H9 (cell line): ENCODE measurements around the gene AHNAK2. TPM values are rescaled to one million over a fixed set of nuclear protein-coding genes. Genes with fewer than 3 reads are reported as not detected.

Experiments used
- DNase-seq: peaks from one replicate; pipeline ENCODE4 v3.0.0-alpha.2; 2017
- H2AFZ ChIP-seq: one replicate; pipeline ENCODE4 v1.6.1; 2013; ENCODE audit warnings: mild to moderate bottlenecking, low read length, control low read depth, moderate library complexity
- H2AK5ac ChIP-seq: 2 replicates; pipeline ENCODE4 v1.6.1; 2013; ENCODE audit warnings: low read length, control low read depth, mixed read lengths; ENCODE audit not compliant: insufficient read length
- H2BK120ac ChIP-seq: one replicate; pipeline ENCODE4 v1.6.1; 2013; ENCODE audit warnings: low read depth, mild to moderate bottlenecking, low read length, control low read depth, inconsistent platforms; ENCODE audit not compliant: poor library complexity, severe bottlenecking
- H2BK12ac ChIP-seq: 2 replicates; pipeline ENCODE4 v1.6.1; 2013; ENCODE audit warnings: low read length, control low read depth, mixed read lengths, low read depth; ENCODE audit not compliant: insufficient read length
- H2BK15ac ChIP-seq: 2 replicates; pipeline ENCODE4 v1.6.1; 2013; ENCODE audit warnings: low read depth, low read length, control low read depth
- H2BK20ac ChIP-seq: one replicate; pipeline ENCODE4 v1.6.1; 2013; ENCODE audit warnings: low read depth, mild to moderate bottlenecking, low read length, control low read depth, inconsistent platforms; ENCODE audit not compliant: poor library complexity, severe bottlenecking
- H2BK5ac ChIP-seq: 2 replicates; pipeline ENCODE4 v1.6.1; 2013; ENCODE audit warnings: low read length, control low read depth, mixed read lengths; ENCODE audit not compliant: insufficient read length
- H3K14ac ChIP-seq: 2 replicates; pipeline ENCODE4 v1.6.1; 2013; ENCODE audit warnings: low read length, control low read depth; ENCODE audit not compliant: insufficient read depth
- H3K18ac ChIP-seq: 2 replicates; pipeline ENCODE4 v1.6.1; 2013; ENCODE audit warnings: low read depth, mild to moderate bottlenecking, mixed read lengths, low read length, control low read depth; ENCODE audit not compliant: insufficient read length
- H3K23ac ChIP-seq: 2 replicates; pipeline ENCODE4 v1.6.1; 2013; ENCODE audit warnings: low read length, control low read depth, mixed read lengths, low read depth; ENCODE audit not compliant: insufficient read length
- H3K23me2 ChIP-seq: 2 replicates; pipeline ENCODE4 v1.6.1; 2013; ENCODE audit warnings: low read depth, mild to moderate bottlenecking, mixed read lengths, low read length, control low read depth; ENCODE audit not compliant: insufficient read length, poor library complexity, severe bottlenecking
- H3K27ac ChIP-seq: 2 replicates; pipeline ENCODE4 v1.5.1; 2013; ENCODE audit warnings: low read length, control low read depth, mixed read lengths, low read depth; ENCODE audit not compliant: insufficient read length
- H3K27me3 ChIP-seq: 2 replicates; pipeline ENCODE4 v1.6.1; 2013; ENCODE audit warnings: low read length, control low read depth, inconsistent platforms; ENCODE audit not compliant: insufficient read depth
- H3K4ac ChIP-seq: 2 replicates; pipeline ENCODE4 v1.6.1; 2013; ENCODE audit warnings: low read depth, mild to moderate bottlenecking, control low read depth, inconsistent platforms, low read length, moderate library complexity
- H3K4me1 ChIP-seq: 2 replicates; pipeline ENCODE4 v1.6.1; 2013; ENCODE audit warnings: low read length, control low read depth, inconsistent platforms; ENCODE audit not compliant: insufficient read depth
- H3K4me2 ChIP-seq: 2 replicates; pipeline ENCODE4 v1.6.1; 2013; ENCODE audit warnings: low read length, control low read depth, mixed read lengths; ENCODE audit not compliant: insufficient read length, insufficient read depth
- H3K56ac ChIP-seq: 2 replicates; pipeline ENCODE4 v1.6.1; 2013; ENCODE audit warnings: low read depth, mild to moderate bottlenecking, mixed read lengths, low read length, control low read depth; ENCODE audit not compliant: insufficient read length
- H3K79me1 ChIP-seq: 2 replicates; pipeline ENCODE4 v1.6.1; 2013; ENCODE audit warnings: low read depth, mild to moderate bottlenecking, moderate library complexity, low read length, control low read depth, inconsistent platforms; ENCODE audit not compliant: insufficient read depth, poor library complexity, severe bottlenecking
- H3K79me2 ChIP-seq: 2 replicates; pipeline ENCODE4 v1.6.1; 2013; ENCODE audit warnings: low read length, control low read depth, inconsistent platforms; ENCODE audit not compliant: insufficient read depth
- H3K9ac ChIP-seq: 2 replicates; pipeline ENCODE4 v1.6.1; 2013; ENCODE audit warnings: low read length, control low read depth, mixed read lengths; ENCODE audit not compliant: insufficient read length; ENCODE audit errors: extremely low read depth
- H3K9me3 ChIP-seq: one replicate; pipeline ENCODE4 v1.6.1; 2013; ENCODE audit warnings: low read depth, low read length, inconsistent platforms; ENCODE audit not compliant: control insufficient read depth
- H3T11ph ChIP-seq: one replicate; pipeline ENCODE4 v1.6.1; 2013; ENCODE audit warnings: mild to moderate bottlenecking, low read length, control low read depth, inconsistent platforms
- H4K20me1 ChIP-seq: one replicate; pipeline ENCODE4 v1.6.1; 2013; ENCODE audit not compliant: control insufficient read depth, insufficient read length, insufficient read depth
- H4K5ac ChIP-seq: 2 replicates; pipeline ENCODE4 v1.6.1; 2013; ENCODE audit warnings: low read depth, mild to moderate bottlenecking, mixed read lengths, low read length, control low read depth; ENCODE audit not compliant: insufficient read length
- H4K8ac ChIP-seq: replicated peaks from 2 replicates; pipeline ENCODE4 v1.6.1; 2013; ENCODE audit warnings: low read length, control low read depth, mixed read lengths, low read depth; ENCODE audit not compliant: insufficient read length
- H4K91ac ChIP-seq: 2 replicates; pipeline ENCODE4 v1.6.1; 2013; ENCODE audit warnings: low read depth, mild to moderate bottlenecking, moderate library complexity, mixed read lengths, low read length, control low read depth; ENCODE audit not compliant: insufficient read length
- H3K27ac Mint-ChIP-seq, 3 experiments: 2 replicates in 2 of 3; 3 replicates in 1 of 3; pipeline ENCODE4 v1.8.0; 2020 to 2021; ENCODE audit warnings: mixed read lengths in 3 of 3, mild to moderate bottlenecking in 1 of 3, moderate library complexity in 1 of 3
- H3K27me3 Mint-ChIP-seq: 2 replicates; pipeline ENCODE4 v1.8.0; 2021; ENCODE audit warnings: low read depth, mild to moderate bottlenecking, moderate library complexity, mixed read lengths
- H3K36me3 Mint-ChIP-seq, 3 experiments: 2 replicates in 2 of 3; 3 replicates in 1 of 3; pipeline ENCODE4 v1.8.0; 2020 to 2021; ENCODE audit warnings: low read depth in 3 of 3, mixed read lengths in 3 of 3; ENCODE audit not compliant: insufficient read depth in 1 of 3
- H3K4me1 Mint-ChIP-seq, 2 experiments: 2 replicates each; pipeline ENCODE4 v1.8.0; 2020; ENCODE audit warnings: mixed read lengths in 2 of 2
- H3K4me3 Mint-ChIP-seq, 2 experiments: 2 replicates in 1 of 2; 3 replicates in 1 of 2; pipeline ENCODE4 v1.8.0; 2020 to 2021; ENCODE audit warnings: mild to moderate bottlenecking in 2 of 2, mixed read lengths in 2 of 2, moderate library complexity in 1 of 2
- H3K9me3 Mint-ChIP-seq, 2 experiments: 2 replicates in 1 of 2; 3 replicates in 1 of 2; pipeline ENCODE4 v1.8.0; 2020; ENCODE audit warnings: mild to moderate bottlenecking in 2 of 2, mixed read lengths in 2 of 2, moderate library complexity in 1 of 2
- WGBS: extraction: QIAGEN DNeasy Blood & Tissue Kit; methylation state at CpG from one replicate; pipeline ENCODE4 v1.1.7; 2013; ENCODE audit warnings: missing lambda C conversion rate, low lambda C conversion rate, mixed read lengths; ENCODE audit not compliant: insufficient read length; ENCODE audit errors: extremely low coverage; 5-methylcytosine and 5-hydroxymethylcytosine counted together
- total RNA-seq: library from RNA; stranded (reverse); gene quantifications from 2 replicates; pipeline ENCODE4 v1.2.1, GENCODE V29; 2021
- TF ChIP-seq, protein P1 (sequence below): fragments of 200-600 bp; sonication (generic); conservative IDR thresholded peaks from 3 replicates; pipeline ENCODE4 v1.8.0; 2021; ENCODE audit warnings: antibody characterized with exemption, mild to moderate bottlenecking

Gene AHNAK2
- total RNA-seq, 1 experiment from 2014 or later = 2.8 TPM

DNA sequence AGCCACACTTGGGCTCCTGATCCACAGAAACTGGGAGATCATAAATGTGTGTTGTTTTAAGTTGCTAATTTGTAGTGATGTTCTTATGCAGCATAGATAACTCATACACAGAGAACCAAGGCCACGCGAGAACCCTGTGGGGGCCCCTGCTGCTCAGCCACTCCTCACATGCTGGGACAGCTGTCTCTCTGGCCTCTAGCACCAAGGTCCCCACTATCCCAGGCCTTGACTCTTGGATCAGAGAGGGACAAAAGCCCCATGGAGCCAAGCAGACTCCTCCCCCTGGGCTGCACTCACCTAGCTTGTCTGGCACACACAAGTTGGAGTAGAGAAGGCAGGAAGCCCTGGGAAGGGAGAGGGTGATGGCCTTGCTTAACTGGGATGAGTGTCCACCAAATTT is 42.2 kb downstream of the AHNAK2 start:
- H3K79me1 ChIP-seq = no peaks in the 10 kb centered on the region
- Mint-ChIP-seq H3K36me3 (no peaks in the 10 kb centered on the region), H3K27me3 (peaks cover 94% of the 10 kb centered on the region), H3K4me3 (no peak overlapping the region; a peak in 1 of 5 replicates), H3K9me3 (peaks cover 0 to 6% of the 10 kb centered on the region in 2 experiments; a peak in 3 of 5 replicates), H3K4me1 (peaks cover 2 to 12% of the 10 kb centered on the region in 2 experiments; a peak in 3 of 4 replicates), H3K27ac (no peak overlapping the region)
- H2BK12ac ChIP-seq = no peak overlapping the region
- no peak overlapping the region for H4K91ac ChIP-seq
- no peaks in the 10 kb centered on the region for H3K79me2 ChIP-seq
- no peak overlapping the region for H3K23ac ChIP-seq
- H3K27me3 ChIP-seq = peaks cover 24% of the 10 kb centered on the region; the same call in 1 of the 2 replicates
- no peak overlapping the region for H3K56ac ChIP-seq
- no peak overlapping the region for H2AK5ac ChIP-seq
- H3K4ac ChIP-seq = no peak overlapping the region
- H2BK15ac ChIP-seq = no peak overlapping the region
- H3K14ac ChIP-seq = no peak overlapping the region
- no peaks in the 10 kb centered on the region for H3K9me3 ChIP-seq
- DNase-seq = no peak
- no peak overlapping the region for H3K9ac ChIP-seq
- H4K8ac ChIP-seq = no peak overlapping the region
- no peak overlapping the region for H2AFZ ChIP-seq
- H3T11ph ChIP-seq = no peak overlapping the region
- no peak overlapping the region for H3K27ac ChIP-seq
- no peak overlapping the region for H2BK20ac ChIP-seq
- no peak overlapping the region for H2BK5ac ChIP-seq
- no CpG with 5 or more reads among the region's 2 CpGs for WGBS
- no peak overlapping the region for H2BK120ac ChIP-seq
- H3K4me1 ChIP-seq = no peaks in the 10 kb centered on the region
- no peak overlapping the region for H3K18ac ChIP-seq
- H4K5ac ChIP-seq = no peak overlapping the region
- H4K20me1 ChIP-seq = no peaks in the 10 kb centered on the region
- TF ChIP-seq, protein P1, sequence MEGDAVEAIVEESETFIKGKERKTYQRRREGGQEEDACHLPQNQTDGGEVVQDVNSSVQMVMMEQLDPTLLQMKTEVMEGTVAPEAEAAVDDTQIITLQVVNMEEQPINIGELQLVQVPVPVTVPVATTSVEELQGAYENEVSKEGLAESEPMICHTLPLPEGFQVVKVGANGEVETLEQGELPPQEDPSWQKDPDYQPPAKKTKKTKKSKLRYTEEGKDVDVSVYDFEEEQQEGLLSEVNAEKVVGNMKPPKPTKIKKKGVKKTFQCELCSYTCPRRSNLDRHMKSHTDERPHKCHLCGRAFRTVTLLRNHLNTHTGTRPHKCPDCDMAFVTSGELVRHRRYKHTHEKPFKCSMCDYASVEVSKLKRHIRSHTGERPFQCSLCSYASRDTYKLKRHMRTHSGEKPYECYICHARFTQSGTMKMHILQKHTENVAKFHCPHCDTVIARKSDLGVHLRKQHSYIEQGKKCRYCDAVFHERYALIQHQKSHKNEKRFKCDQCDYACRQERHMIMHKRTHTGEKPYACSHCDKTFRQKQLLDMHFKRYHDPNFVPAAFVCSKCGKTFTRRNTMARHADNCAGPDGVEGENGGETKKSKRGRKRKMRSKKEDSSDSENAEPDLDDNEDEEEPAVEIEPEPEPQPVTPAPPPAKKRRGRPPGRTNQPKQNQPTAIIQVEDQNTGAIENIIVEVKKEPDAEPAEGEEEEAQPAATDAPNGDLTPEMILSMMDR = no peak
- H3K23me2 ChIP-seq = no peaks in the 10 kb centered on the region
- no peak overlapping the region for H3K4me2 ChIP-seq
